ENCODE results near the gene ESRRA. TPM values are rescaled to one million over a fixed set of nuclear protein-coding genes. Genes with fewer than 3 reads are reported as not detected.

The ESRRA gene
- total RNA-seq, 4 donors from 2014 or later = 192 to 471 (median 260) TPM

DNA sequence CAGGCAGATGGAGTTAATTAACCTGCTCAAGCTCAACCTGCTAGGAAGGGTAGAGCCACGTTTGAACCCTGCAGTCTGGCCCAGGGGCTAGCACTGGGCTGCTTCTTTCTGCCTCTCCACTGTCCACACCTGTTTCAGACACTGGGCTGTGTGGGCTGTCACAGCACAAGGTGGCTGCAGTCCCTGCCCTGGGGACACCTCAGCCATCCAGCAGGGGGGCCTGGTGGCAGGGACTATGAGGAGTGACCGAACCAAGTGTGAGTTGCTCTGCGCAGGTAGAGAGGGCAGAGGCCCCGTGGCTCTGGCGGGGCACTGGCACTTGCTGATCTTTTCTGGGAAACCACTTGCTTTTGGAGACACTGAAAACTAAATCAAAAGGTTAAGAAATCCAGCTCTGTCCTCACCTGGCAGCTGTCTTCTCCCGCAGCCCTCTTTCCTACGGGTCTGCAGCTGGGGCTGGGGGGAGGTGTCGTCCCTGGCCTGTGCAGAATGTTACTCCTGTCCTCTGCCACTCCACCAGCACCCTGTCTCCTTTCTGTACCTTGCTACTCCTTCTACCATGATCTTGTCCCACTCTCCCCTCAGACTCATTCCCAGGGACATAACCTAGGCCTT, 26.6 kb upstream of the ESRRA start:
- in situ Hi-C loops (cut with MboI; ENCODE audit: low sequenced_read_pairs in 4 of 4) (no loop called here), intact Hi-C loops (cut with DNase I; ENCODE audit: low total_unique reads) (no loop called here)
- DNase-seq (no peak), ATAC-seq (no peak)
- H3K4me1 ChIP-seq = peaks cover 6% of the 10 kb centered on the region in 2 donors
- TF ChIP-seq, protein P1, sequence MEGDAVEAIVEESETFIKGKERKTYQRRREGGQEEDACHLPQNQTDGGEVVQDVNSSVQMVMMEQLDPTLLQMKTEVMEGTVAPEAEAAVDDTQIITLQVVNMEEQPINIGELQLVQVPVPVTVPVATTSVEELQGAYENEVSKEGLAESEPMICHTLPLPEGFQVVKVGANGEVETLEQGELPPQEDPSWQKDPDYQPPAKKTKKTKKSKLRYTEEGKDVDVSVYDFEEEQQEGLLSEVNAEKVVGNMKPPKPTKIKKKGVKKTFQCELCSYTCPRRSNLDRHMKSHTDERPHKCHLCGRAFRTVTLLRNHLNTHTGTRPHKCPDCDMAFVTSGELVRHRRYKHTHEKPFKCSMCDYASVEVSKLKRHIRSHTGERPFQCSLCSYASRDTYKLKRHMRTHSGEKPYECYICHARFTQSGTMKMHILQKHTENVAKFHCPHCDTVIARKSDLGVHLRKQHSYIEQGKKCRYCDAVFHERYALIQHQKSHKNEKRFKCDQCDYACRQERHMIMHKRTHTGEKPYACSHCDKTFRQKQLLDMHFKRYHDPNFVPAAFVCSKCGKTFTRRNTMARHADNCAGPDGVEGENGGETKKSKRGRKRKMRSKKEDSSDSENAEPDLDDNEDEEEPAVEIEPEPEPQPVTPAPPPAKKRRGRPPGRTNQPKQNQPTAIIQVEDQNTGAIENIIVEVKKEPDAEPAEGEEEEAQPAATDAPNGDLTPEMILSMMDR (IDR thresholded peaks at IDR 0.05 in 4 of 5, conservative IDR thresholded peaks at IDR 0.05 in 1 of 5) = no peak
- no peak for TF ChIP-seq POLR2A (IDR thresholded peaks at IDR 0.05)
- peaks cover 0 to 20% of the 10 kb centered on the region in 2 donors for H3K36me3 ChIP-seq
- H3K27ac ChIP-seq = no peak overlapping the region
- no peaks in the 10 kb centered on the region for H3K9me3 ChIP-seq
- no peaks in the 10 kb centered on the region for H3K27me3 ChIP-seq
- H3K4me3 ChIP-seq = no peak overlapping the region

DNA sequence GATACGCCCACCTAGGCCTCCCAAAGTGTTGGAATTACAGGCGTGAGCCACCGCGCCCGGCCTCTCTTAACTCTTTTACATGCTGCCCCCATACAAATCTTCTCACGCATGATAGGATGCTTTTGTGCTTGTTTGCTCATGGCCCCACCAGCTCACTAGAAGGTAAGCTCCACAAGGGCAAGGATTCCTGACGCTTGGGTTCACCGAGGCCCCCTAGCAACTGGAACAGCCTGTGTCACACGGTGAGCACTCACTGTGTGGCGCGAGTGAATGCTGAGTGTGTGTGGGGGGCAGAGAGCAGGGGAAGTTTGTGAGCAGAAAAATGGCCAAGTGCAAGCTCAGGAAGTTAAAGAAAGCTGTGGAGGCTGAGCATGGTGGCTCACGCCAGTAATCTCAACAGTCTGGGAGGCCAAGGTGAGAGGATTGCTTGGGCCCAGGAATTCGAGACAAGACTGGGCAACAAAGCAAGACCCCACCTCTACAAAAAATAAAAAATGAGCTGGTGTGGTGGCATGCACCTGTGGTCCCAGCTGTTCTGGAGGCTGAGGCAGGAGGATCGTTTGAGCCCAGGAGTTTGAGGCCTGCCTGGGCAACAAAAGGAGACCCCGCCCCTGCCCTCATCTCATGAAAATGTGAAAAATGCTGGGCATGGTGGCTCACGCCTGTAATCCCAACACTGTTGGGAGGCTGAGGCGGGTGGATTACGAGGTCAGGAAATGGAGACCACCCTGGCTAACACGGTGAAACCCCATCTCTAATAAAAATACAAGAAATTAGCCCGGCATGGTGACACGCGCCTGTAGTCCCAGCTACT, 23.2 kb upstream of the ESRRA start:
- in situ Hi-C loops (cut with MboI; ENCODE audit: low sequenced_read_pairs in 4 of 4) (no loop called here), intact Hi-C loops (cut with DNase I; ENCODE audit: low total_unique reads) (no loop called here)
- no peak for DNase-seq
- Histone ChIP-seq H3K9me3 (no peaks in the 10 kb centered on the region), H3K27me3 (no peaks in the 10 kb centered on the region), H3K4me3 (no peak overlapping the region), H3K36me3 (peaks cover 0 to 11% of the 10 kb centered on the region in 2 donors), H3K27ac (no peak overlapping the region), H3K4me1 (peaks cover 22 to 25% of the 10 kb centered on the region in 2 donors)
- TF ChIP-seq POLR2A (IDR thresholded peaks at IDR 0.05) = no peak
- TF ChIP-seq, protein P1 (IDR thresholded peaks at IDR 0.05 in 4 of 5, conservative IDR thresholded peaks at IDR 0.05 in 1 of 5) = no peak
- ATAC-seq = no peak

DNA sequence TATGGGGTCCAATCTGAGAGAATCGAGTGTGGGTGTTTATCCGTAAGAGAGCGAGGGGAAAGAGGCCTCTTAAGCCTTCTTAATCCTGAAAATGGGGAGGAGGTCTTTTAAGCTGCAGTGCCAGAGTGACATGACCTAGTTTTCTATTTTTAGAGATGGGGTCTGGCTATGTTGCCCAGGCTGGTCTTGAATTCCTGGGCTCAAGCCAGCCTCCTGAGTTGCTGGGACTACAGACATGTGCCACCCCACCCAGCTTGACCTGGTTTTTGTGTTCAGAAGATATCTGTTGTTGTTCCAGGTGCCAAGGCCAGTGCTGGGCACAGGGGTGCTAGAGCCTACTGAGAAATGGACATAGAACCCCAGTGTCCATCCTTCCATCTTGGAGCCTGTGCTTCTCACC, 22.2 kb upstream of the ESRRA start:
- Histone ChIP-seq H3K27me3 (no peaks in the 10 kb centered on the region), H3K4me1 (peaks cover 22 to 25% of the 10 kb centered on the region in 2 donors), H3K36me3 (peaks cover 0 to 6% of the 10 kb centered on the region in 2 donors), H3K4me3 (no peak overlapping the region), H3K9me3 (no peaks in the 10 kb centered on the region), H3K27ac (no peak overlapping the region)
- in situ Hi-C loops (cut with MboI; ENCODE audit: low sequenced_read_pairs in 4 of 4) = no loop called here
- intact Hi-C loops (cut with DNase I; ENCODE audit: low total_unique reads) = no loop called here
- DNase-seq = no peak
- no peak for TF ChIP-seq POLR2A (IDR thresholded peaks at IDR 0.05)
- TF ChIP-seq, protein P1 (IDR thresholded peaks at IDR 0.05 in 4 of 5, conservative IDR thresholded peaks at IDR 0.05 in 1 of 5) = no peak
- ATAC-seq = no peak

DNA sequence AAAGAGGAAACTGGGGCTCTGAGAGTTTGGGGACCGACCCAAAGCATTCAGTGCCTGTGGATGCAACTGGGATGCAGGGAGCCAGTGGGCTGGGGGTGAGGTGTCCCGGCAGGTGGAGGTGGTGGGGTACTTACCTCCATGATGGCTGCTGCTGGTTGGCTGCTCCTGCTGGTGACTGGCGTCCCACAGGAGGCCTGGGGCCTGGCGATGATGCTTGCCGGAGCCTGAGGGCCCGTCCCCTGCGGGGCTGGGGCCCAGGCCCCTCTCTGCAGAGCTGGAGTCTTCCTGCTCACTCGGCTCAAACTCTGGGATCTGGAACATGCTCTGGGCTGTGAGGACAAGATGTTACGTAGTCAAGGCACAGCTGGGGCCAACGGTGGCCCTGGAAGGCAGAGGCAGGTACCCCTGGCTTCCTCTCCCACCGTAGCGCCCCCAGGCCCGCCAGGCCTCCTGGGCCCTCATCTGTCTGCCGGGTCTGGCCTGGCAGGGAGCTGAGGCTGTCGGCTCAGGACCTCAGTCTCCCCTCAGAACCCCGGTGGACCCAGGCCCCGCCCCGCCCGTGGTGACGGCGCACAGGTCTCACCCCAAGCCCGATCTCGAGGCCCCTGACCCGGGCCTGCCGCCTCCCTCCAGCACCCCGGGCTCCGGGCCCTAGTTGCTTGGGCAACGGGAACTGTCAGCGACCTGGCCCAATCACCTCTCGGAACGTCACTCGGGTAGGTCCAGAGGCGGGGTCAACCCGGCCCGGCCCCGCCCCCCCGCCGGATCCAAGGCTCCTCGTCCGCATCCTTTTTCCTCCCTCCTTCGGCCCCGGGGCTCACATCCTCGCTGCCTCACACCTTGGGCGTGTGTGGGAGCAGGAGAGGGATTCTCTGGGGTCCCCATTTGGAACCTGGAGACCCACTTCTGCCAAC, 21.0 kb upstream of the ESRRA start, which contains the start of gene BAD:
TSS of gene BAD (minus strand) at position 618 of the 914 bp plus-strand sequence. CDS start at position 321, 297 bp downstream.
- Histone ChIP-seq H3K27ac (peak within 1 kb of the TSS; percentile 90 to 97 (median 94)), H3K9me3 (no peaks in the 10 kb centered on the region), H3K4me3 (peak within 1 kb of the TSS; percentile 84 to 97 (median 90)), H3K36me3 (peaks cover 0 to 5% of the 10 kb centered on the region in 2 donors), H3K4me1 (peaks cover 22 to 25% of the 10 kb centered on the region in 2 donors), H3K27me3 (no peaks in the 10 kb centered on the region)
- peak; percentile 94 to 95 for DNase-seq
- TF ChIP-seq POLR2A (IDR thresholded peaks at IDR 0.05) = peak; percentile 80 to 81
- TF ChIP-seq, protein P1 (IDR thresholded peaks at IDR 0.05 in 4 of 5, conservative IDR thresholded peaks at IDR 0.05 in 1 of 5) = no peak
- intact Hi-C loops (cut with DNase I; ENCODE audit: low total_unique reads) (loop anchor here (1.0 kb wide), 1 partner anchor 14 kb away; no protein-coding TSS in a partner anchor), in situ Hi-C loops (cut with MboI; ENCODE audit: low sequenced_read_pairs in 4 of 4) (no loop called here)
- ATAC-seq = peak; percentile 87

Data from gastrocnemius medialis (tissue), 4 donors.